GM19099 (cell line): ENCODE data around the gene ARRDC1.
A peak's percentile ranks its signal among the peaks of the same experiment; 100 is the strongest.

Source experiments
- POLR2A ChIP-seq: IDR thresholded peaks from 3 replicates; pipeline ENCODE4 v1.6.1; 2011; ENCODE audit warnings: low read depth; ENCODE audit not compliant: insufficient read length; ENCODE audit errors: extremely low read depth

Gene ARRDC1

GRCh38 chr9:137603879-137604278 is 1.6 kb upstream of the ARRDC1 start:
- no peak for TF ChIP-seq POLR2A

- TF ChIP-seq POLR2A, result no peak
Measured at GRCh38 chr9:137604345-137605086, 970 bp upstream of the ARRDC1 start.

- no peak for TF ChIP-seq POLR2A
Measured at GRCh38 chr9:137606005-137606621, 627 bp downstream of the ARRDC1 start.

- TF ChIP-seq POLR2A, result no peak
Measured at GRCh38 chr9:137606734-137607138, 1.2 kb downstream of the ARRDC1 start.

- no peak for TF ChIP-seq POLR2A
Measured at GRCh38 chr9:137607141-137607857, 1.8 kb downstream of the ARRDC1 start.

- TF ChIP-seq POLR2A, result no peak
Measured at GRCh38 chr9:137610944-137611343, 5.5 kb downstream of the ARRDC1 start.

GRCh38 chr9:137611623-137612609 is 6.4 kb downstream of the ARRDC1 start:
- TF ChIP-seq POLR2A, result peak; percentile 29

GRCh38 chr9:137612741-137613142 is 7.3 kb downstream of the ARRDC1 start:
- TF ChIP-seq POLR2A, result no peak

GRCh38 chr9:137613259-137613658 is 7.8 kb downstream of the ARRDC1 start:
- no peak for TF ChIP-seq POLR2A

- TF ChIP-seq POLR2A, result no peak
Measured at GRCh38 chr9:137613738-137614523, 8.4 kb downstream of the ARRDC1 start.

- no peak for TF ChIP-seq POLR2A
Measured at GRCh38 chr9:137614631-137615386, 9.3 kb downstream of the ARRDC1 start.

- TF ChIP-seq POLR2A, result no peak
Measured at GRCh38 chr9:137615387-137615871, 9.9 kb downstream of the ARRDC1 start.

- peak; percentile 84 for TF ChIP-seq POLR2A
Measured at GRCh38 chr9:137618105-137619067, 12.9 kb downstream of the ARRDC1 start, which contains the start of gene EHMT1. TSS of gene EHMT1 (plus strand) at chr9:137619005. CDS start at chr9:137619029, 24 bp downstream.
